Measurements from ENCODE around the gene CALCB. TPM values are rescaled to one million over a fixed set of nuclear protein-coding genes. Genes with fewer than 3 reads are reported as not detected.

The CALCB gene
- total RNA-seq, 2 donors from 2014 or later, result 4.2 to 11.5 TPM

GRCh38 chr11:15111215-15111614 lies 37.8 kb downstream of the CALCB start:
- Histone ChIP-seq H3K4me1 (peaks cover 13% of the 10 kb centered on the region), H3K27ac (no peak overlapping the region), H3K27me3 (no peaks in the 10 kb centered on the region), H3K4me3 (no peak overlapping the region), H3K9me3 (no peaks in the 10 kb centered on the region), H3K36me3 (replicated peaks in 1 of 2; ENCODE audit: insufficient read depth in 1 of 2, low read depth in 2 of 2) (no peaks in the 10 kb centered on the region)
- WGBS, 2 donors, result 88 to 96% methylated on average over 3 of the region's 3 CpGs
- no peak for DNase-seq
- intact Hi-C loops (cut with DNase I), result no loop called here
- no peak for ATAC-seq
- TF ChIP-seq, protein P1, sequence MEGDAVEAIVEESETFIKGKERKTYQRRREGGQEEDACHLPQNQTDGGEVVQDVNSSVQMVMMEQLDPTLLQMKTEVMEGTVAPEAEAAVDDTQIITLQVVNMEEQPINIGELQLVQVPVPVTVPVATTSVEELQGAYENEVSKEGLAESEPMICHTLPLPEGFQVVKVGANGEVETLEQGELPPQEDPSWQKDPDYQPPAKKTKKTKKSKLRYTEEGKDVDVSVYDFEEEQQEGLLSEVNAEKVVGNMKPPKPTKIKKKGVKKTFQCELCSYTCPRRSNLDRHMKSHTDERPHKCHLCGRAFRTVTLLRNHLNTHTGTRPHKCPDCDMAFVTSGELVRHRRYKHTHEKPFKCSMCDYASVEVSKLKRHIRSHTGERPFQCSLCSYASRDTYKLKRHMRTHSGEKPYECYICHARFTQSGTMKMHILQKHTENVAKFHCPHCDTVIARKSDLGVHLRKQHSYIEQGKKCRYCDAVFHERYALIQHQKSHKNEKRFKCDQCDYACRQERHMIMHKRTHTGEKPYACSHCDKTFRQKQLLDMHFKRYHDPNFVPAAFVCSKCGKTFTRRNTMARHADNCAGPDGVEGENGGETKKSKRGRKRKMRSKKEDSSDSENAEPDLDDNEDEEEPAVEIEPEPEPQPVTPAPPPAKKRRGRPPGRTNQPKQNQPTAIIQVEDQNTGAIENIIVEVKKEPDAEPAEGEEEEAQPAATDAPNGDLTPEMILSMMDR (IDR thresholded peaks at IDR 0.05), result no peak
- TF ChIP-seq POLR2A (IDR thresholded peaks at IDR 0.05), result no peak

- Histone ChIP-seq H3K4me3 (no peak overlapping the region), H3K36me3 (replicated peaks in 1 of 2; ENCODE audit: insufficient read depth in 1 of 2, low read depth in 2 of 2) (no peaks in the 10 kb centered on the region), H3K27me3 (no peaks in the 10 kb centered on the region), H3K4me1 (peaks cover 13% of the 10 kb centered on the region), H3K27ac (no peak overlapping the region), H3K9me3 (no peaks in the 10 kb centered on the region)
- WGBS, 2 donors, result 78 to 81% methylated on average over 8 of the region's 8 CpGs
- intact Hi-C loops (cut with DNase I), result no loop called here
- no peak for TF ChIP-seq POLR2A (IDR thresholded peaks at IDR 0.05)
- TF ChIP-seq, protein P1 (IDR thresholded peaks at IDR 0.05), result no peak
- no peak for DNase-seq
- no peak for ATAC-seq
Observed at GRCh38 chr11:15112131-15112541, 38.7 kb downstream of the CALCB start.

DNA sequence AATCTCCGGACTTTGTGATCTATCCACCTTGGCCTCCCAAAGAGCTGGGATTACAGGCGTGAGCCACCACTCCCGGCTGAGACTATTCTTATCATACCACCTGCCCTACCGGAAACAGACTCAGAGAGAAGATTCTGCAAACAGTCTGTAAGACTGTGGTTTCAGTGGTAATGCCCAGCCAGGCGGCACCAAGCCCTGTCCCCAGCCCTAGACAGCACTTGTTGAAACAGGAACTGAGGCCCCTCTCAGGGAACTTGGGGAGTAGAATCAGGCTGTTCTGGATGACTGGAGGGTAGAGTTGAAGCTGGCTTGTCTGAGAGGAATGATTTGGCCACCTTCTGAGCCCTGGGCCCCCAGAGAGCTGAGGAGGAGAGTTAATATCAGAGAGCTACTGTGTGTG lies 40.0 kb downstream of the CALCB start:
- Histone ChIP-seq H3K4me1 (peaks cover 8% of the 10 kb centered on the region), H3K27me3 (no peaks in the 10 kb centered on the region), H3K27ac (no peak overlapping the region), H3K4me3 (no peak overlapping the region), H3K9me3 (no peaks in the 10 kb centered on the region), H3K36me3 (replicated peaks in 1 of 2; ENCODE audit: insufficient read depth in 1 of 2, low read depth in 2 of 2) (no peaks in the 10 kb centered on the region)
- no peak for TF ChIP-seq POLR2A (IDR thresholded peaks at IDR 0.05)
- TF ChIP-seq, protein P1 (IDR thresholded peaks at IDR 0.05), result no peak
- ATAC-seq (no peak), DNase-seq (no peak)
- intact Hi-C loops (cut with DNase I), result no loop called here
- WGBS, 2 donors, result 74 to 95% methylated on average over 5 of the region's 5 CpGs

DNA sequence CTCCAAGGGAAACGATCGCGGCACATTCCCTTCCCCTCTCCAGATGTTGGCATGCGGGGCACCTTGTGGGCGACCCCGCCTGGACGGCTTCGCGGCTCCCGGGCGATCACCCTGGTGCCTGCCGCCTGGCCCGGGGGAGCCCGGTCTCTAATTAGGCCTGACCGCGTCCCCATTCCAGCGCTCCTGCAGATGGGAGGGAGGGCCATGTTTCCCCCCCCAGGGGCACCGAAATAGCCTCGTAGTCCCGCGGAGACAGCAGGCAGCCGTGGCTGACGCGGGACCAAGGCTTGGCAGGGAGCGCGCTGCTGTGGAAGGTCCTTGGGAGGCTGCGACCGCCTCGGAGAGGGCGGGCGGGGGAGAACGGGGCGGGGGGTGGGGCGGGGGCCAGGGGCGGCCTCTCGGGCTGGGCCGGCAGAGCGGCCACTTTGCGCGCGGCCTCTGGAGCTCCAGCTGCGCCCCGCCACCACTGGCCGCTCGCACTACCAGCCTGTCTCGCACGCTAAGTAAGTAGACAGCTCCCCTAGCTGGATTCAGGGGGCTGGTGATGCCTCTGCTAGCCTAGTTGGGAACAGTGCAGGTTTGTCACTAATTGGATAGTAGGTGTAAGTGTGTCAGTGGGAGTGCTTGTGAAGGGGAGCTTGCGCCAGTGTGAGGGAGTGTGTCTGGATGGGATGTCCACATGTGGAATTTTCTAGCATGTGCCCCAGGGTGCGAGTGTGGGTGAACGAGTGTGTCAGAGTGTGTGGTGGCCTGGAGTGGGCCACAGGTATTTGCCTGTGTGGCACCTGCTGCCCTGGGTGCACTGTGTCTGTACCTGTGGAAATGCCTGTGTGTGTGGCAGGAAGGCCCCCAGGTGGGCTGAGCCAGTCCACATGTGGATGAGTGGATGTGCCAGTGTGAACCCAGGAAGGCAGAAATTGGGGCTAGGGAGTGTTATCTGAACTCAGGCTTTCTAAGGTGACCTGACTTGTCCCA lies 41.4 kb downstream of the CALCB start, which contains the start of gene INSC:
Gene INSC (plus strand): TSS at position 423 of the 975 bp plus-strand sequence. CDS start 34,252 bp downstream, outside the sequence.
- intact Hi-C loops (cut with DNase I), result no loop called here
- Histone ChIP-seq H3K36me3 (replicated peaks in 1 of 2; ENCODE audit: insufficient read depth in 1 of 2, low read depth in 2 of 2) (no peaks in the 10 kb centered on the region), H3K27ac (no peak within 1 kb of the TSS), H3K27me3 (no peaks in the 10 kb centered on the region), H3K4me3 (no peak within 1 kb of the TSS), H3K4me1 (peaks cover 4% of the 10 kb centered on the region), H3K9me3 (no peaks in the 10 kb centered on the region)
- 14 to 21% methylated on average over 28 to 42 of the region's 50 CpGs for WGBS, 2 donors
- DNase-seq, result peak in 2 of 4 donors; percentile 29 to 34
- ATAC-seq, result peak; percentile 56
- TF ChIP-seq, protein P1 (IDR thresholded peaks at IDR 0.05), result no peak
- no peak for TF ChIP-seq POLR2A (IDR thresholded peaks at IDR 0.05)
